ENCODE measurements around the gene PPP4R3C. TPM values are rescaled to one million over a fixed set of nuclear protein-coding genes. Genes with fewer than 3 reads are reported as not detected.

The PPP4R3C gene
- total and polyA plus RNA-seq, 10 of the 15 experiments (the other 5 are each of a cell fraction or from before 2014, with no cell fraction given), result 0.24 TPM; not detected in 9

- TF ChIP-seq NFYA (IDR thresholded peaks at IDR 0.05; ENCODE audit: borderline replicate concordance, low read depth, low read length), result no peak
- no peak for TF ChIP-seq YBX1 (IDR thresholded peaks at IDR 0.05)
- TF ChIP-seq FOXM1 (IDR thresholded peaks at IDR 0.05; ENCODE audit: low read depth, low read length), result no peak
- no peak for TF ChIP-seq PRDM15 (CRISPR knock-in tag; IDR thresholded peaks at IDR 0.05)
Observed at GRCh38 chrX:27435031-27435430, 28.1 kb downstream of the PPP4R3C start (continued).

Other genes with a start within 250 kb of the PPP4R3C start
- not detected in 2 replicates for gene DCAF8L2, start 127.0 kb upstream of the PPP4R3C start, total RNA-seq (2014; rRNA removed)
- not detected in 2 replicates for gene DCAF8L2, start 127.0 kb upstream of the PPP4R3C start, total RNA-seq (2014; rRNA removed; fragmentation: Illumina TruSeq; extraction: Trizol)
- gene DCAF8L2, start 127.0 kb upstream of the PPP4R3C start, total RNA-seq (2021), result not detected in 2 replicates
- not detected in 2 replicates for gene DCAF8L2, start 127.0 kb upstream of the PPP4R3C start, polyA plus RNA-seq (2011; rRNA removed)
- gene DCAF8L2, start 127.0 kb upstream of the PPP4R3C start, polyA plus RNA-seq (2014; fragmentation: Illumina TruSeq; extraction: Trizol), result not detected in 2 replicates
- not detected for gene DCAF8L2, start 127.0 kb upstream of the PPP4R3C start, polyA plus RNA-seq (2014; fragmentation: Nextera tagmentation; extraction: Ambion mirVana)
- not detected in 2 replicates for gene DCAF8L2, start 127.0 kb upstream of the PPP4R3C start, polyA plus RNA-seq (2014; rRNA removed)
- not detected for gene DCAF8L2, start 127.0 kb upstream of the PPP4R3C start, polyA plus RNA-seq (2016; fragmentation: Nextera tagmentation; extraction: Ambion mirVana)

All from GM12878 (cell line).